Measurements from ENCODE around the gene PTPRC. TPM values are rescaled to one million over a fixed set of nuclear protein-coding genes. Genes with fewer than 3 reads are reported as not detected.

PTPRC gene
- total and polyA plus RNA-seq, 7 donors = 0.42 to 7.0 (median 3.9) TPM

DNA sequence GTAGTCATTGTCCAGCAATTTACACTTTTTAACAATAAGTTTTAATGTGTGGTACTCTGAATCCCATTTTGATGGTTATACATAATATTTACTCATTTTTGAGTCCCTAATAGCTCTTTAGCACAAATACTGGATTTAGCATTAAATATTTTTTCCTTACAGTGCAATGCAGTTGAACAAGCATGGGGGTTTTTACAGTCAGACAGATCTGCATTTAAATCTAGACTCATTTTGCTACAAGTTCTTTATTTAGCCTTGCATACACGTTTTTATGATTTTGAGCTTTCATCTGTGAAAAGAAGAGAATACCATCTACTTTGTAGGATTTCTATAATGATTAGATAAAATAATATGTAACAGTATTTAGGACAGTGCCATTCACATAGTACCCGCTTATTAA, 44.0 kb downstream of the PTPRC start:
- Histone ChIP-seq H3K4me1 (no peaks in the 10 kb centered on the region), H3K27me3 (ENCODE audit: insufficient read depth in 3 of 3, low read length in 2 of 3) (no peaks in the 10 kb centered on the region), H3K9me3 (no peaks in the 10 kb centered on the region), H3K4me3 (no peak overlapping the region), H3K36me3 (ENCODE audit: insufficient read depth in 1 of 2, low read depth in 1 of 2) (no peaks in the 10 kb centered on the region), H3K27ac (no peak overlapping the region)
- DNase-seq (no peak), ATAC-seq (no peak)
- intact Hi-C loops (cut with DNase I) = no loop called here
- WGBS, 3 donors = 70 to 79% (median 73%) methylated on average over 2 of the region's 2 CpGs
- no peak for TF ChIP-seq CTCF (IDR thresholded peaks at IDR 0.05)

- H3K36me3 ChIP-seq (ENCODE audit: insufficient read depth in 1 of 2, low read depth in 1 of 2) = no peaks in the 10 kb centered on the region
- ATAC-seq = no peak
- H3K9me3 ChIP-seq = no peaks in the 10 kb centered on the region
- H3K27me3 ChIP-seq (ENCODE audit: insufficient read depth in 3 of 3, low read length in 2 of 3) = no peaks in the 10 kb centered on the region
- H3K27ac ChIP-seq = no peak overlapping the region
- H3K4me1 ChIP-seq = no peaks in the 10 kb centered on the region
- intact Hi-C loops (cut with DNase I) = no loop called here
- no peak for TF ChIP-seq CTCF (IDR thresholded peaks at IDR 0.05)
- no peak for DNase-seq
- no peak overlapping the region for H3K4me3 ChIP-seq
- 53 to 62% (median 56%) methylated on average over 2 of the region's 2 CpGs for WGBS, 3 donors
Measured at GRCh38 chr1:198683449-198683848, 44.6 kb downstream of the PTPRC start.

DNA sequence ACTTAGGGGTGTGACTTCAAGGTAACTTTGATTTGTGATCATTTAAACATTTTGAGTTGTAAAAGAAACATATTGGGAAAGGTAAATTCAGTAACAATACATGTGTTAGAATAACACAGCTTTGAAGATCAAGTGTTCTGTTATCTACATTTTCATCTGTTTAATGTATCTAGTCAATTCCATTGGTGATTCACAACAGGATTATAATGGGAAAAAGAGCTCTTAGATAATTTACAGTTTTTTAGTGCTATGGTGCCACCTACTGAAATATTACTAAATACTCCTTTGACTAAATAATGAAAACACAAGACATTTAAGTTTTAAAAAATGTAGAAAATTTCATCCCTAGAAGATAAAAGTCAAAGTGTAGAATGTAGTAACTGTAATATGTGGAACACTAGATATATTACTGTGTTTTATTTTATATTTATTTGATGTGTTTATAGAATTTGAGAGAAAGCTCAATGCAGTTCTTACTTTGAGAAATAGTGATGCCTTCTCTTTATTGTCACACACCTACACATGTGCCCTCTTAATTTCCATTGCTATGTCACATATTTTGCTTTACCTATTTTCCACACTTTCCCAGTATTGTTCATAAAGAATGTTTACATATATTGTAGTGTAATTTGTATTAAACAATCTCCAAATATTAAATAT, 47.4 kb downstream of the PTPRC start:
- no peaks in the 10 kb centered on the region for H3K27me3 ChIP-seq (ENCODE audit: insufficient read depth in 3 of 3, low read length in 2 of 3)
- no peaks in the 10 kb centered on the region for H3K36me3 ChIP-seq (ENCODE audit: insufficient read depth in 1 of 2, low read depth in 1 of 2)
- intact Hi-C loops (cut with DNase I) = loop anchor here in 1 of 2 donors (2.0 kb wide), 1 partner anchor 51 kb away; no protein-coding TSS in a partner anchor
- DNase-seq = no peak
- no peaks in the 10 kb centered on the region for H3K9me3 ChIP-seq
- ATAC-seq = no peak
- no peak overlapping the region for H3K27ac ChIP-seq
- no peak overlapping the region for H3K4me3 ChIP-seq
- TF ChIP-seq CTCF (IDR thresholded peaks at IDR 0.05) = no peak
- H3K4me1 ChIP-seq = no peaks in the 10 kb centered on the region

DNA sequence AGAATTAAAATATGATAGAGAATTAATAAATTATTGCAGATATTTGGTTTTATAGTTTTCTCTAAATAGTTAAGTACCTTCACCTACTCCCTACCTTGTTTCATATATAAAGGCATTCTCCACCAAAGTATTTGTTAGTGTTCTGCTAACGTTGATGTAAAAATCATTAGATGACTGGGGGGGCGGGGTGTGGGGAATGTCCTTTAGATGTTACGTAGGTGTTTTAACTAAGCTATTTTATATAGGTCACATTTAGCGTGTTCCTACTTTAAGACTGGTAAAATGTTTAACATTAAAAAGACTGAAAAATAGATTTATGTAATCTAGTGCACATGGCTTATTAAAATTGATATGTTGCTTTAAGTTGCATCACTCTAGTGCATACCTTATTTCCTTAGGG, 48.6 kb downstream of the PTPRC start:
- no peaks in the 10 kb centered on the region for H3K9me3 ChIP-seq
- no peak overlapping the region for H3K27ac ChIP-seq
- WGBS, 3 donors = 83 to 84% (median 83%) methylated on average over 4 of the region's 4 CpGs
- H3K36me3 ChIP-seq (ENCODE audit: insufficient read depth in 1 of 2, low read depth in 1 of 2) = no peaks in the 10 kb centered on the region
- no peak for DNase-seq
- no peaks in the 10 kb centered on the region for H3K27me3 ChIP-seq (ENCODE audit: insufficient read depth in 3 of 3, low read length in 2 of 3)
- intact Hi-C loops (cut with DNase I) = loop anchor here in 1 of 2 donors (2.0 kb wide), 1 partner anchor 53 kb away; no protein-coding TSS in a partner anchor
- no peaks in the 10 kb centered on the region for H3K4me1 ChIP-seq
- no peak for TF ChIP-seq CTCF (IDR thresholded peaks at IDR 0.05)
- ATAC-seq = no peak
- no peak overlapping the region for H3K4me3 ChIP-seq

DNA sequence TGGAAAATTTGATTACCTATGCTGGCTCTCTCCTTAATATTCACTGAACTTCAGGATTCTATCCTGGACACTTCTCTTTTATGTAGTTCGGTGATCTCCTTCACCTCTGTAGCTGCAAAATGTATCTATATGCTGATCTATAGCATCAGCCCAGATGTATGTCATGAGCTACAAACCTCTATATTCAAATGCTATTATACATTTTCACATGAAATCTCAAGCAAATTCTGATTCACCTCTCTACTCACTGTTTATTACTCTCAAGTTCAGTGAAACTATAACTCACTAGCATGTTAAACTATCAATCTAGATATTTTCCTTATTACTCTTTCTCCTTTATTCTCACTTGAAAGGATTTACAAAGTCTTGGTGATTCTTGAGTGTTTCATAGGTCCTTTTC, 52.2 kb downstream of the PTPRC start:
- ATAC-seq = no peak

More for the DNA sequence above, 52.2 kb downstream of the PTPRC start:
- DNase-seq = no peak
- 85 to 100% (median 86%) methylated on average over 1 of the region's 1 CpG for WGBS, 3 donors
- no peak for TF ChIP-seq CTCF (IDR thresholded peaks at IDR 0.05)
- Histone ChIP-seq H3K4me3 (no peak overlapping the region), H3K36me3 (ENCODE audit: insufficient read depth in 1 of 2, low read depth in 1 of 2) (no peaks in the 10 kb centered on the region), H3K4me1 (no peaks in the 10 kb centered on the region), H3K27me3 (ENCODE audit: insufficient read depth in 3 of 3, low read length in 2 of 3) (no peaks in the 10 kb centered on the region), H3K27ac (no peak overlapping the region), H3K9me3 (no peaks in the 10 kb centered on the region)
- intact Hi-C loops (cut with DNase I) = no loop called here

Measured in psoas muscle (tissue), 8 donors.